Daoy (cell line): Measurements from ENCODE around the gene ZNF507. TPM values are rescaled to one million over a fixed set of nuclear protein-coding genes. Genes with fewer than 3 reads are reported as not detected.
"Not testable (repeated sequence)": the region's sequence is repeated elsewhere in the genome, so short reads cannot be mapped to it uniquely, and the experiment has no call there.

ENCODE experiments used
- DNase-seq: peaks from one replicate; pipeline ENCODE4 v3.0.0-alpha.2; 2015; ENCODE audit warnings: low read depth
- total RNA-seq: library from RNA; depleted of rRNA; stranded (reverse); fragments of >200 nt; shearing (Covaris generic); gene quantifications from 2 replicates; pipeline ENCODE4 v1.2.3, GENCODE V29; 2014

Gene ZNF507
- total RNA-seq, 1 experiment from 2014 or later, result 4.5 TPM

DNA sequence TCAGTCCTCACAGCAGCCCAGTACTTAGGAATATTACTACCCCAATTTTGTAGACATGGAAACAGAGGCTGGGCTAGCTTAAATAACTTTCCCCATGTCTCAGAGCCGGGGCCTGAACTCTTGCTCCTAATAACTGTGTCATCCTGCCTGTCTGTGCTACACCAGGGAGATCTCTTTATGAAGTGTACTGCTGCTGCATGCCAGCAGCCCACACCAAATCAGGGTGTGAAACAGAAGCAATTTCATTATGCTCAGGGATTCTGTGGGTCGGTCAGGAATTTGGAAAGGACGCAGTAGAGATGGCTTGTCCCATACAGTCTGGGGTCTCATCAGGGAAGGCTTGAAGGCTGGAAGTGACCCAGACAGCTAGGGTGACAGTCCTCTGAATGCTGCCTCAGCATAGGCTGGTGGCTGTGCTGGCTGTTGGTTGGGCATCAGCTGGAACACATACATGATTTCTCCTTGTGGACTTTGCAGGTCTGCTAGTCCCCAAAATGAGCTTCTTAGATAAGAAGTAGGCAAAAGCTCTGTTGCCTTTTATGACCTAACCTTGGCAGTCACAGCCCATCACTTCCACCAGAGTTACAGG is 22.6 kb downstream of the ZNF507 start:
- DNase-seq, result no peak

DNA sequence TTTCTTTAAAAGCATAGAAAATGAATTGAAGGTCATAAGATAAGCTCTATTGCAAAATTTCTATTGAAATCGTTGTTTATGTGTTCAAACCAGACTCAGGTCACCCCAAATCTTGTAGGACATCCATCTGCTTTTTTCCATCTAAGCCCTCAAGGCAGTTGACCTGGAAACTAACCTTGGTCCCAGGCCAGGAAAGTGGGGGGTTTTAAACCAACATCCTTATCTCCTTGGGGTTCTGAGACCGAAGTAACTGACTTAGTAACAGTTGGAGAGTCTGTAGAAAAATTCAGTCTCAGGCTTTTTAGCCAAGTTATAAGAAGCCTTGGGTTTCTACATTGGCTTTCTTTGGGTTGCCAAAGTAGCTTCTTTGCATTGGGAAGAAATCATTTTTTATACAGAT is 23.4 kb downstream of the ZNF507 start:
- DNase-seq, result no peak

DNA sequence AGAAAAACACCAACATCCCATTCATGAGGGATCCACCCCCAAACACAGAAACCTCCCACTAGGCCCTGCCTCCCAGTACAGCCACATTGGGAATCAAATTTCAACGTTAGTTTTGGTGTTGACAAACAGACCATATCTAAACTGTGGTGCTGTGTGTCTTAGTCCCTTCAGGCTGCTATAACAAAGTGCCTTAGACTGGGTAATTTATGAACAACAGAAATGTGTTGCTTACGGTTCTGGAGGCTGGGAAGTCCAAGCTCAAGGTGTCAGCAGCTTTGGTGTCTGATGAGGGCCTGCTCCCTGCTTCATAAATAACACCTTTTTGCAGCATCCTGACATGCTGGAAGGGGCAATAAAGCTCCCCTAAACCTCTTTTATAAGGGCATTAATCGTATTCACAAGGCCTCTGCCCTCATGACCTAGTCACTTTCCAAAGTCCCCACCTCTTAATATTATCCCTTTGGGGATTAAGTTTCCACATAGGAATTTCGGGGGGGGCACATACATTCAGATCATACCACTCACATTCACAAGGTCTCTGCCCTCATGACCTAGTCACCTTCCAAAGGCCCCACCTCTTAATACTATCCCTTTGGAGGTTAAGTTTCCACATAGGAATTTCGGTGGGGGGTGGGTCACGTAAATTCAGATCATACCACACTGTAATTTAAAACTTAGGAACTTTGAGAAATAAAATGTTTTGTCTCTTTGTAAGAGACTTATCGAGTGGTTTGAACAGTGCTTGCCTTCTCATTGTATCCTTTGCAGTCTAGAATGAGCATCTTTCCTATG is 27.5 kb downstream of the ZNF507 start:
- DNase-seq, result peak; percentile 29

DNA sequence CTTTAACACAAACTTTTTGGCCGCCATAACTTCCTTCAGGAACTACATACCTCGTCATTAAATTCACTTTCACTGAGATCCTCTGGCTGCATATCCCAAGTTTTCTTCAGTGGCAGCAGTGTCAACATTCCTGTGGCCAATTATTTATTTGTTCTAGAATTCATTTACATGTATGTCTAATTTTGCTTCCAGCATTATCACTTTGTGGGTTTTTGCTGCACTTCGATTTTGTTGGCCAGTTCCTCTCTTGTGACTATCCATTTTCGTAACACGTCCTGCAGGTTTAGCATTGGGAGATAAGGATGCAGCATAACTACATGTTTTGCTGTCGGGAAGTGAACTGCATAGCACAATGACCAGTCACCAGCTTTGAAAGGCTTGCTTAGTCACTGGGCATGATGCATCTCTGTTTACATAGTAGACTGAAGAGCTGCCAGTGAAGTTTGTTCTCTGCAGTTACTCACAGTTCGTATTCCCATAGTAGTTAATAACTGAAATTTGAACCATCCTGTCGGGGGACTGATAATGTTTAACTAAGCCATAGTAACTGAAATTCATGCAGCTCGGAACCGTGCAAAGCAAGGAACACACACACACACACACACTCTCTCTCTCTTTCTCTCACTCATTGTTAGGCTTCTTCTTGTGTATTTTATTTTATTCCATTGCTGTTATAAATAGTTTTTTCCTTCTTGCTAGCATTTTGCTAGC is 28.3 kb downstream of the ZNF507 start:
- peak; percentile 97 for DNase-seq

DNA sequence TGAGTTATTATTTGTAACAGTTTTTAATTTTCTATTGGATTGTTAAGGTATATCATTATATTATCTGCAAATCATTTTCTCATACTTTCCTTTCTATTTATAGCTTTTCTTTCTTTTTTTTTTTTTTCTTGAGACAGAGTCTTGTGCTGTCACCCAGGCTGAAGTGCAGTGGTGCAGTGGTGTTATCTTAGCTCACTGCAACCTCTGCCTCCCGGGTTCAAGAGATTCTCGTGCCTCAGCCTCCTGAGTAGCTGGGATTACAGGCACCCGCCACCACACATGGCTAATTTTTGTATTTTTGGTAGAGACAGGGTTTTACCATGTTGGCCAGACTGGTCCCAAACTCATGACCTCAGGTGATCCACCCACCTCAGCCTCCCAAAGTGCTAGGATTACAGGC is 29.0 kb downstream of the ZNF507 start:
- not testable (repeated sequence) for DNase-seq

DNA sequence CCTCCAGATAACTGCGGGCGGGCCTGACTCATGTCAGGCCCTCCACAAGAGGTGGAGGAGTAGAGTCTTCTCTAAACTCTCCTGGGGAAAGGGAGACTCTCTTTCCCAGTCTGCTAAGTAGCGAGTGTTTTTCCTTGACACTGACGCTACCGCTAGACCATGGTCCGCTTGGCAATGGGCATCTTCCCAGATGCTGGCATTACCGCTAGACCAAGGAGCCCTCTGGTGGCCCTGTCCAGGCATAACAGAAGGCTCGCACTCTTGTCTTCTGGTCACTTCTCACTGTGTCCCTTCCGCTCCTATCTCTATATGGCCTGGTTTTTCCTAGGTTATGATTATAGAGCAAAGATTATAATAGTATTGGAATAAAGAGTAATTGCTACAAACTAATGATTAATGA is 31.7 kb downstream of the ZNF507 start:
- peak; percentile 4 for DNase-seq

DNA sequence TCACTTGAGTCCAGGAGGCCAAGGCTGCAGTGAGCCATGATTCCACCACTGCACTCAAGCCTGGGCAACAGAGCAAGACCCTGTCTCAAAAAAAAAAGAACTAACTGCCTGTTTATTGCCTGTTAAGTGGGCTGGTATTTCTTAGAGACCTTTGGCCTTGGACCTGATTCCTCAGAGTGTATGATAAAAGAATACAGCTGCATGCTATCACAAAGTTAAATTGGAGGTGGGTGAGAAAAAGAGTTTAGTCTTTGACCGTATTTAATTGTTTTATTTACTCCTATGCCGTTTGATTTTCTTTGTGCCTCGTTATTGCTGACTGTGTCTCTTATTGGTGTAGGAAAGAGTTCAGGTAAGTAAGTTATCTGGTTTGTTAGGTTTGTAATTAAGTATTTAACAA is 34.9 kb downstream of the ZNF507 start:
- no peak for DNase-seq

DNA sequence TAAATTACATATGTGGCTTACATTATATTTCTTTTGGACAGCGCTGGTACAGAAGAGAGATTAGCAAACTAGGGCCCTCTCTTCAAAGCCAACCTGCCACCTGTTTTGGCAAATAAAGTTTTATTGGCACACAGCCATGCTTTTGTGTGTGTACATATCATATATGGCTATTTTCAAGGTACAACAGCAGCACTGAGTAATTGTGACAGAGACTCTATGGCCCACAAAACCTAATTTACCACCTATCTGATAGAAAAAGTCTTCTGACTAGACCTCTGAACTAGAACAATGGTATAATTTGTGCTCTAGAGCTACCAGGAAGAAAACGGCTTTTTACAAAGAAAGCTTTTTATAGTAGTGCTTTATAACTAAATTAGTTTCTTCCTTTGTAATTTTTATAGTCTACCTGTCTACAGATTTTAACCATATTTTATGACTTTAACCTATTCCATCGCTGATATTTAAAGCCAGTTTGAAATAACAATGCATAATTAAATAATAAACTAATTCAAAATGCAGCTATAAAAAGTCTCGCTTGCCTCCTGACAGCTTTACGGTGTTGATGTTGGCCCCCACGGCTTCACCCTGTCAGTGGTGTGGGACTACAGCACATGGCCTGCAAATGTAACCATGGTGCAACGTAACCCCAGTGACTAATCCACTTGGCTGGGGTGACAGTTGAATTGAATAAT is 42.4 kb downstream of the ZNF507 start:
- DNase-seq, result peak; percentile 76

DNA sequence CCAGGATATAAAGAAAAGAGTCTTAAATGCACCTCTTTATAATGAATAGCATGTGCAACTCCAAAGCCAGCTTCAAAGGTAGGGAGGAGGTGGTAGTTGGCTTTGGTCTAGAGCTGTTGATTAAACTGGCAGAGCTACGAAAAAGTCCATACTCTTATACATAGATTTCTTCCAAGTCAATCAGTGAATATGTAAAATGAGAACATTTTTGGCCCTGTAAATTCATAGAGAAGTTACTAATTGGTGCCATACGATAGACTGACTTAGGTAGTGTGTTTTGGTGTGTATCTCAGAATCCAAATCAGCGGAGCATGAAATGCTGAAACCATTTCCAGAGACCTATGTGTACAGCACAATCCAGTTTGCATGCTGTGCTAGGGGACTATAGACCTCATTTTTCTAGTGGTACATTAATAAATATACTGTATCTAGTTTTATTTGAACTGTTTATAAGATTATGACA is 43.0 kb downstream of the ZNF507 start:
- DNase-seq, result no peak

DNA sequence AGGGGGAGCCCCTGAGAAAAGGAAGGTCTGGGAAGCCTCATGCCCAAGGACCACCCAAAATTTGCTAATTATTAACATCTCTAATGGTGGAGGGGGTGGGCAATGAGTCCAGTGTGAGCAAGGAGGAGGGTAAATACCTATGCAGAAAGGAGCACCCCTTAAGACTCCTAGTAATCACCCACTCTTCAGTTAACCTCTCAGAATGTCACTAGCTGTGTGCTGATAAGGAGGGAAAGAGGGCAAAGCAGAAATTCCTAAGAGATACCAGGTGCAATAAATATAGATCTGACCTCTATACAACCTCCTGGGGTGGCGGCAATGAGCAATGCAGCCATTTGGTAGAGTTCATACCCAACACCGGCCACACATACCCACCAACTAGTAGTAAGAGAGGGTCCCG is 47.5 kb downstream of the ZNF507 start:
- DNase-seq, result no peak

DNA sequence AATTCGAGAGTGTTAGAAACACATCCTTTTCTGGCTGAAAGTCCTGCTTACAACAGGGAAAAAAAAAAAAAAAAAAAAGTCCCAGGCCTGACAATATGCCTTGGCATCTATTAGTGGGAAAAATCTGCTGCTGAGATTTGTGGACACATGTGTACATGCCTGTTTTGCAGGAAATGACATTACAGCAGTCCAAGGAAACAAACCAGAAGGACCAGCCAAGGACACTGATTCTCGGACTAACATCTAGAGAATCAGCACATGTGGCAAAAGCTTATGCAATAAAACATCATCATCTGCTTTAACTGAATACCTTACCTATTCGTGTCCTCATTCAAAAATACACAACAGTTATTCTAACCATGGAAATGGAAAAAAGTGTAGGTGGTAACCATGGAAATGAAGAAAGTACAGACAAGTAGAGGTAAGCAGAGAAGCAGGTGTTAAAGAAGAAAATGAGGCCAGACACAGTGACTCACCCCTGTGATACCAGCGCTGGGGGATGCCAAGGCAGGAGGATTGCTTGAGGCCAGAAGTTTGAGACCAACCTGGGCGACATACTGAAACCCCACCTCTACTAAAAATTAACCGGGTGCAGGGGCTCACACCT is 50.7 kb downstream of the ZNF507 start:
- DNase-seq, result no peak

DNA sequence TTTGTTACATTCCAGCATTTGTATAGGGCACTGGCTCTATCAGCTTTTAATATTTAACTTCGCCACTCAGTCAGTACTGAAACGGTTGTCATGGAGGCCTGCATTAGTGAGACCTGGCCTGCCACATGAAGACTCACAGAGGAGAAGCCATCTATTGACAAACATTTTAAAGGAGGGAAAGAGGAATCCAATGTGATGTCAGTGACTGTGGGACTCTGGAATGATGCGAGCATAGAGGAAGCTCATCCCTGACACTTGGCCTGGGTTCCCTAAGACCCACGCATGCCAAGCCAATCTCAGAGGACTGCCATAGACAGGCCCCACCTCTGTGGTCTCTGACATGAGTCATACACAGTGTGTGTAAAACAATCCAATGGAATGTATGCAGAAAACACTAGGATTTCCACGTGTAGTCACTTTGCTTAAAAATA is 52.3 kb downstream of the ZNF507 start:
- peak; percentile 52 for DNase-seq

DNA sequence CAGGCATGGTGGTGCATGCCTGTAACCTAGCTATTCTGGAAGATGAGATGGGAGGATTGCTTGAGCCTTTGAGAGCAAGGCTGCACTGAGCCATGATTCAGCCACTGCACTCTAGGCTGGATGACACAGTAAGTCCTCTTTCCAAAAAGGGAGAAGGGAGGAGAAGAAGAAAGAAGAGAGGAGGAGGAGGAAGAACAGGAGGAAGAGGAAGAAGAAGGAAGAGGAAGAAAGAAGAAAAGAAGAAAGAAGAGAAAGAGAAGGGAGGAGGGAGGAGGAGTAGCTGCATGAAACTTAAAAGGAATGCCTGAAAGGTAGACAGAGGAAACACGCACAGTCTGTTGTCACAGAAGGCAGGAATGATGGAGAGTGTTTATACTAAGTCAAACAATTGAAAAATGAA is 56.6 kb downstream of the ZNF507 start:
- DNase-seq, result no peak

DNA sequence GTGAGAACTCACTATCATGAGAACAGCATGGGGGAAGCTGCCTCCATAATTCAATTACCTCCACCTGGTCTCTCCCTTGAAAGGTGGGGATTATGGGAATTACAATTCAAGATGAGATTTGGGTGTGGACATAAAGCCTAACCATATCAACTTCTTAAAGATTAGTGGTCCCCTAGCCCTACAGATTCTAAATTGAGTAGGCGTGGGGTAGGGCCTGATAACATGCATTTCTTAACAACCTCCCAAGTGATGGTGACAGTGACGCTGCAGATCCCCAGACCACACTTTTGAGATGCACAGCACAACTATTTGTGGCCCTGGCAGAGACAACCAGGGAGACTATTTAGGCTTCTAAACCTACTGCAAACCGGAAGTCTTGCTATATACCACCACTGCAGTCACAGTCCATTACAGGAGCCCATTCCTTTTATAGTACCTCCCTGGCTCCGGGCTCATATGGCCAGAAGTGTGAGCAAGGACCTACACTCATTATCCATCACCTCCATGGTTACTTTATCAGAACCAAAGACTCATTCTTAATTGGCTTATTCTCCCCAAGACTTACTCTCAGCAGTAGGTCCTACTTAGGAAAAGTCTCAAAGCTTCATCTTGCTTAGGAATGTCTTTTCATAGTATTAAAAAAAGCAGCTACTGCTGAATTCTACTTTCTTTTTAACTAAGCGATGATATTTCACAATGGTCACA is 58.0 kb downstream of the ZNF507 start:
- no peak for DNase-seq

DNA sequence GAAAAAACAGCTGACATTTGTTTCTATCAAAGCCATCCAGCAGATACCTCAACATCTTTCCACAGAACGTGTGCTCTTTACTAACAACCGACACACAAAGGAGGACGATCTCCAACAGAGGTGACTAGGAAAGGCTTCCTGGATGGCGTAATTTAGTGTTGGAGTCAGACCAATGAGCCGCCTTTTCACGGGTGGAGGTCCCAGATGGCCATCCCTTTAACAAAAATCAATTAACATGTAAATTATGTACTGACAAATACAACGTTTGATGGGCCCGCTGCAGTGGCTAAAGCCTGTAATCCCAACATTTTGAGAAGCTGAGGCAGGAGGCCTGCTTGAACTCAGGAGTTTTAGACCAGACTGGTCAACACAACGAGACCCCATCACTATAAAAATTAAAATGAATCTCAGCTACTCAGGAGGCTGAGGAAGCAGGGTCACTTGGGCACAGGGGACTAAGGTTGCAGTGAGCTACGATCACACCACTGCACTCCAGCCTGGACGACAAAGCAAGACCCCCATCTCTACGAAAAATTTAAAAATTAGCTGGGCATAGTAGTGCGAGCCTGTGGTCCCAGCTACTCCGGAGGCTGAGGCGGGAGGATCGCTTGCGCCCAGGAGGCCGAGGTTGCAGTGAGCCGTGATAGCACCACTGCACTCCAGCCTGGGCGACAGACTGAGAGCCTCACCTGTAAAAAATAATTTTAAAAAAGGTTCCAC is 59.0 kb downstream of the ZNF507 start:
- no peak for DNase-seq

DNA sequence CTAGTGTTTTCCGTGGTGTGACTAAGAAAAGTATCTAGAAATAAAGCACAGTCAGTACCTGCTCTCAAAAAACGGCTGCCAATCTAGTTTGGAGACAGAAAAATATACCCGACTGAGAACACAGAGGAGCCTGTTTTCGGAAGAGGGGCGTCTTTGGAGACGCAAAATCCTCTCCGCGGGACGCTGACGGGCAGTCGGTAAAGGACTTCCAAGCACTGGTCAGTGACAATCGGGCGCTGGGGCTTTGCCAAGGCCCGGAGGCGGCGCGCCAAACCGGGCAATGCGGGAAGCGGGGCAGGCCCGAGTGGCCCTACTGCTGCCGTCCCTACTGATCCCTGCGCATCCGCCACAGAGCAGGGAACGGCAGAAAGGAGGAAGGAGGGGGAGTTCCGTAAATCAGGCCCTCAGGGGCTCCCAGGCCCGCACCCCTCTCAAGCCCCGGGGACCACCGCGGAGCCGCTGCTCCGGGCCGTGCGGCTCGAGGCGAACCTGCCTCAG is 59.6 kb downstream of the ZNF507 start:
- DNase-seq, result peak; percentile 49

DNA sequence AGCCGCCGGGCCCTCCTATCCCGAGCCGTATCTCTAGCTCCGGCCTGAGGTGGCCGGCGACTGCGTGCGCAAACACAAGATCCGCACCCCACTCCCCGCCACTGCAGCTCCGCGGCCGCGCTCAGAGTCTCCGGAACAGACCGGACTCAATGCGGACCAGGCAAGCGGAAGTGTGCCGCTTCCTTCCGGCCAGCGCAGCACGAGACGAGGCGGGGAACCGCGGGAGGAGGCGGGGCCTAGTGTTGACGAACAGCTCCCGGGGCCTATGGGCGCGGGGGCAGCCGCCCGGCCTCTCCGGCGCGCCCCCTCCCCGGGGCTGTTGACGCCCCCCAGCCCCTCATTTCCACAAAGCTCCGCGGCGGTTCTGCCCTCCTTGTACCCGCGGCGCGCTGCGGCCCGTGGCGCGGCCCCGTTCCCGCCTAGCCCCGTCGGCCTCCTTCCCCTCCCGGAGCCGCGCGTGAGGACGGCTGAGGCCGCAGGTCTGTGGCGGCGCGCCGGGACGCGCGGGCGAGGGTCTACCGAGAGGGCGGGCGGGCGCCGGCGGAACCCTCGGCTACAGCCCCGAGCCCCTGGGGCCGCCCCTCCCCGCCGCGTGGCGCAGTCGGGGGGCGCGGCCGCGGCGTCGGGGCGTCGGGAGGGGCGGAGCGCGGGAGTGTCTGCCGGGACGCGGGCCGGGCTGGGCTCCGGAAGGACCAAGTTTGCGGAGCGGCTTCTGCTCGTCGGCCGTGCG is 60.2 kb downstream of the ZNF507 start, which contains the start of gene DPY19L3:
Gene DPY19L3 (plus strand): TSS at position 340 of the 730 bp plus-strand sequence. CDS start 2,484 bp downstream, outside the sequence.
- peak; percentile 96 for DNase-seq

DNA sequence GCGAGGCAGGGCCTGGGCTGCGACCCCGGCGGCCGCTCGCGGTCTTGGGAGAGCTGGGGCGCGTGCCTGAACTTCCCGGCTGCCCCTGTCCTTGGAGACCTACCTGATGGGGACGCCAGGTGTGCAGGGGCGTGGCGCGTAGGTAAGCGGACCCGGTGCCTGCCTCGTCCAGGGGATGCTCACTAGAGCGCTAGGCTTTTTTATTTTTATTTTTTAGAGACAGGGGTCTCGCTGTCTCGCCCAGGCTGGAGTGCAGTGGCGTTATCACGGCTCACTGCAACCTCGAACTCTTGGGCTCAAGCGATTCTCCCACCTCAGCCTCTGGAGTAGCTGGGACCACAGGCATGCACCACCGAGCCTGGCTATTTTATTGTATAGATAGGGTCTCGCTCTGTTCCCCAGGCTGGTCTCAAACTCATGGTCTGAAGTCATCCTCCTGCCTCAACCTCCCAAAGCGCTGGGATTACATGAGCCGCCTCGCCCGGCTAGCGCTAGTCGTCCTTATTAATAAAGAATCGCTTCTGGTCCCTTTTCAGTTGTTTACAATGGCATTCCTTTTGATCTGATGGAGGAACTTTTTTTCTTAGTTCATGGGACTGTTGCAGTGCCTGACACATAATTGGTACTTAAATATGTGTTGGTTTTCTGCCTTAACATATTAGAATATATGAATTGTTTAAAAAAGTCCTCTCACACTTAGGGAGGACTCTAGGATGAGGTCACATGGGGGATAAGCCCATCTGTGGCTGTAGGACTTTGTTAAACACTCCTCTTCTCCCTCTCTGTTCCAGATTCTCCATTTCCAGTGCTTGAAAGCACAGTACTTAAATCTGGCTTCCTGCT is 61.0 kb downstream of the ZNF507 start:
- DNase-seq, result no peak
